ENCODE results near the gene TMEM131. TPM values are rescaled to one million over a fixed set of nuclear protein-coding genes. Genes with fewer than 3 reads are reported as not detected.
"Not testable (repeated sequence)": the region's sequence is repeated elsewhere in the genome, so short reads cannot be mapped to it uniquely, and the experiment has no call there.

The TMEM131 gene
- total RNA-seq, 1 donor from 2014 or later, result 41.3 TPM

DNA sequence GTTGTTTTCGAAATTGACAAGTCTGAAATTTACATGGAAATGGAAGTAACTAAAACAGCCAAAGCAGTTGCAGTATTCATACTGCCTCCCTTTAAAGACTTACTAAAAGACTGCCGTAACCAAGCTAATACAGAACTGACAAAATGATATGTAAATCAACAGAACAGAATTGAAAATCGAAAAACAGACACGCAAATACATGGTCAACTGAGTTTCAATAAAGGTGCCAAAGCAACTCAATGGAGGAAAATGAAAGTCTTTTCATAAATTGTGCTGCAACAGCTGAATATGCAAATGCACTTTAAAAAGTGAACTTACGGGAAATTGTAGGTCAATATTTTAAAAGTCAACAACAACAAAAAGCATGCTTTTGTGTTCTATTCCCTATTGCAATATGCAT is 34.2 kb downstream of the TMEM131 start:
- Mint-ChIP-seq H3K27me3 (no peaks in the 10 kb centered on the region), H3K4me3 (no peak overlapping the region)

DNA sequence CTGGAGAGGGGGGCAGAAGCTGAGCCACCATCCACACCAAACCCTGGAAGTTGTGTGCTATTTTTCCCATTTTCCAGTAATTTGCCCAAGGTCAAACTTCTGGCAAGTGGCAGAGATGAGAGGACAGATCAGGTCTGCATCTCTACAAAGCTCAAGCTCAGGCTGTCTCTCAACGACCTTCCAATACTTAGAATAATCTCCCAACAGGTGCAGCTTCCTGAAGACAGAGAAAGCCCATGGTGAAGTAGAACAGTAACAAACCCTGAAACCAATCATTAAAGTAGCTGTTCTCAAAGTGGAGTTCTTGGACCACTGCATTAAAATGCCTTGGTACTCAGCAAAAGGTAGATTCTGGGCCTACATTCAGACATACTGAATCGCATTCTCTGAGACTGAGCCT is 37.6 kb downstream of the TMEM131 start:
- Mint-ChIP-seq H3K27me3 (no peaks in the 10 kb centered on the region), H3K27ac (no peak overlapping the region), H3K36me3 (peaks cover 4% of the 10 kb centered on the region)

More for the DNA sequence above, 34.2 kb downstream of the TMEM131 start:
- peaks cover 8% of the 10 kb centered on the region for H3K9me3 Mint-ChIP-seq
- TF ChIP-seq, protein P1, sequence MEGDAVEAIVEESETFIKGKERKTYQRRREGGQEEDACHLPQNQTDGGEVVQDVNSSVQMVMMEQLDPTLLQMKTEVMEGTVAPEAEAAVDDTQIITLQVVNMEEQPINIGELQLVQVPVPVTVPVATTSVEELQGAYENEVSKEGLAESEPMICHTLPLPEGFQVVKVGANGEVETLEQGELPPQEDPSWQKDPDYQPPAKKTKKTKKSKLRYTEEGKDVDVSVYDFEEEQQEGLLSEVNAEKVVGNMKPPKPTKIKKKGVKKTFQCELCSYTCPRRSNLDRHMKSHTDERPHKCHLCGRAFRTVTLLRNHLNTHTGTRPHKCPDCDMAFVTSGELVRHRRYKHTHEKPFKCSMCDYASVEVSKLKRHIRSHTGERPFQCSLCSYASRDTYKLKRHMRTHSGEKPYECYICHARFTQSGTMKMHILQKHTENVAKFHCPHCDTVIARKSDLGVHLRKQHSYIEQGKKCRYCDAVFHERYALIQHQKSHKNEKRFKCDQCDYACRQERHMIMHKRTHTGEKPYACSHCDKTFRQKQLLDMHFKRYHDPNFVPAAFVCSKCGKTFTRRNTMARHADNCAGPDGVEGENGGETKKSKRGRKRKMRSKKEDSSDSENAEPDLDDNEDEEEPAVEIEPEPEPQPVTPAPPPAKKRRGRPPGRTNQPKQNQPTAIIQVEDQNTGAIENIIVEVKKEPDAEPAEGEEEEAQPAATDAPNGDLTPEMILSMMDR (conservative IDR thresholded peaks at IDR 0.05), result no peak
- no peaks in the 10 kb centered on the region for H3K36me3 Mint-ChIP-seq
- peaks cover 47% of the 10 kb centered on the region for H3K4me1 Mint-ChIP-seq (ENCODE audit: unreplicated experiment)
- DNase-seq (ENCODE audit: extremely low spot score, unreplicated experiment), result no peak
- H3K27ac Mint-ChIP-seq, result no peak overlapping the region

DNA sequence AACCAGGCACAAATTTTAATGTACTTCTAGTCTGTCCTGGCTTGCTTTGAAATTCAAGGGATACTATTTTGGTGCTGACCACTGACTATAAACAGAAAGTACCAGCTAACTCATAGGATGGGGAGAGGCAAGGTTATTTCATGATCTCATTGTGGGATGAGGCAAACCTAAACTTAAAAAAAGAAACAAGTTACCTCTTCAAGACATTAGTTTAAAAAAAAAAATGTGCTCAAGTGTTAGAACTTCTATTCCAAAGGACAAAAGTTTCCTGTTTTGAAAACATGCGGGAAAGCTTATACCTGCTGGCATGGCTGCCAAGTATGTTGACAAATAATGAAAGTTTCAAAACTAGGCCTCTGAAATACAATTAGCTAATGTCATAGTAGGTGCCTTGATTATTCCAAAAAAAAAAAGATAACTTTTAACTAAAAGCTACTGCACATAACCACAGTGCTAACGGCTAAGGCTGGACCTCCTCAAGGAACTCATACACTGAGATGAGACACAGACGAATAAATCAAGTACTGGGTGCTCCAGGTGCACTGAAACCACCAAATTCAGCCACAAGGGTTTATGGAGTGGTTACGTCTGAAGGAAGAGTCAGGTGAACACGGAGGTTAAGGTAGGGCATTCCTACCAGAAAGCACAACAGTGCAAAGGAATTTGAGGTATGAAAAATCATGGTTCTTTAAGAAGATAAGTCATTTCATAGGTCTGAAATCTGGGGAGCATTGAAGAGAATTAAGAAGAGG is 38.1 kb downstream of the TMEM131 start:
- Mint-ChIP-seq H3K27me3 (no peaks in the 10 kb centered on the region), H3K36me3 (peaks cover 6% of the 10 kb centered on the region), H3K9me3 (peaks cover 8% of the 10 kb centered on the region), H3K27ac (no peak overlapping the region), H3K4me3 (no peak overlapping the region), H3K4me1 (ENCODE audit: unreplicated experiment) (peaks cover 19% of the 10 kb centered on the region)
- TF ChIP-seq, protein P1 (conservative IDR thresholded peaks at IDR 0.05), result no peak
- DNase-seq (ENCODE audit: extremely low spot score, unreplicated experiment), result no peak

More for the DNA sequence above, 37.6 kb downstream of the TMEM131 start:
- Mint-ChIP-seq H3K9me3 (peaks cover 8% of the 10 kb centered on the region), H3K4me1 (ENCODE audit: unreplicated experiment) (peaks cover 25% of the 10 kb centered on the region), H3K4me3 (no peak overlapping the region)
- no peak for DNase-seq (ENCODE audit: extremely low spot score, unreplicated experiment)
- TF ChIP-seq, protein P1 (conservative IDR thresholded peaks at IDR 0.05), result no peak

DNA sequence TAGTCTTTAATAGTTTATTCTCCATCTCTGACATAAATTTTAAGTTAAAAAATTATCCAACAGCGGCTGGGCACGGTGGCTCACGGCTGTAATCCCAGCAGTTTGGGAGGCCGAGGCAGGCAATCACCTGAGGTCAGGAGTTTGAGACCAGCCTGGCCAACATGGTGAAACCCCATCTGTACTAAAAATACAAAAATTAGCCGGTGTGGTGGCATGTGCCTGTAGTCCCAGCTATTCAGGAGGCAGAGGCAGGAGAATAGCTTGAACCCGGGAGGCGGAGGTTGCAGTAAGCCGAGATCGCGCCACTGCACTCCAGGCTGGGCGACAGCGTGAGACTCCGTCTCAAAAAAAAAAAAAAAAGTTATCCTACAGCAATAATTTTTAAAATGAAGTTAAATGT is 39.0 kb downstream of the TMEM131 start:
- DNase-seq (ENCODE audit: extremely low spot score, unreplicated experiment); H3K36me3 Mint-ChIP-seq; H3K9me3 Mint-ChIP-seq; H3K27ac Mint-ChIP-seq; H3K27me3 Mint-ChIP-seq; H3K4me3 Mint-ChIP-seq: not testable (repeated sequence)
- peaks cover 20% of the 10 kb centered on the region for H3K4me1 Mint-ChIP-seq (ENCODE audit: unreplicated experiment)

DNA sequence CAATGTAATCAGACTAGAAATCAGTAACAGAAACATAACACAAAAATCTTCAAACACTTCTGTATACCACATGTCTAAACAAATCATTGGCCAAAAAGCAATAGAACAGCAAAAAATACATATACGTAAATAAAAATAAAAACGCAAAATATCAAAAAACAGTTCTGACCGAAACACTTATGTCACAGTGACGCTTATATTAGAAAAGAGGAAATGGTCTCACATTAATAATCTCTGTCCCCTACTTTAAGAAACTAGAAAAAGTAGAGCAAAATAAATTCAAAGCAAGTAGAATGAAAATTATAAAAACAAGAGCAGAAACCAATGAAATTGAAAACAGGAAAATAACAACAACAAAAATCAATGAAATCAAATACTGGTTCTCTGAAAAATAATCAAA is 41.9 kb downstream of the TMEM131 start:
- H3K4me3 Mint-ChIP-seq, result no peak overlapping the region
- peaks cover 6% of the 10 kb centered on the region for H3K36me3 Mint-ChIP-seq
- H3K9me3 Mint-ChIP-seq, result peaks cover 9% of the 10 kb centered on the region
- H3K27ac Mint-ChIP-seq, result no peak overlapping the region
- TF ChIP-seq, protein P1 (conservative IDR thresholded peaks at IDR 0.05), result no peak
- H3K27me3 Mint-ChIP-seq, result no peaks in the 10 kb centered on the region
- H3K4me1 Mint-ChIP-seq (ENCODE audit: unreplicated experiment), result peaks cover 21% of the 10 kb centered on the region
- DNase-seq (ENCODE audit: extremely low spot score, unreplicated experiment), result no peak

DNA sequence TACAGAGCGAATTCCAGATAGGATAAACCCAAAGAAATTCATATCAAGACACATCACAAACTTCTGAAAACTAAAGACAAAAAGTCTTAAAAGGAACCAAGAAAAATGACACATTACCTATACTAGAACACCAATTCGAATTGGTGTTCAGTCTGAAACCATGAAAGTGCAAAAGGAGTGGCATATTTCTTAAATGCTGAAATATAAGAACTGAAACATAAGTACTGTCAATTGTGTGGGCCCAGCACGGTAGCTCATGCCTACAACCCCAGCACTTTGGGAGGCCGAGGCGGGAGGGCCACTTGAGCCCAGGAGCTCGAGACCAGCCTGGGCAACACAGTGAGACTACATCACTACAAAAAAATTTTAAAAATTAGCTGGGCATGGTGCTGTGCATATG is 43.4 kb downstream of the TMEM131 start:
- Mint-ChIP-seq H3K27ac (no peak overlapping the region), H3K9me3 (peaks cover 4% of the 10 kb centered on the region), H3K36me3 (peaks cover 12% of the 10 kb centered on the region), H3K4me3 (no peak overlapping the region), H3K27me3 (no peaks in the 10 kb centered on the region), H3K4me1 (ENCODE audit: unreplicated experiment) (peaks cover 9% of the 10 kb centered on the region)
- no peak for DNase-seq (ENCODE audit: extremely low spot score, unreplicated experiment)
- TF ChIP-seq, protein P1 (conservative IDR thresholded peaks at IDR 0.05), result no peak

Measured in type B pancreatic cell (in vitro differentiated cells).